H9 (cell line): ENCODE data around the gene AHDC1. TPM values are rescaled to one million over a fixed set of nuclear protein-coding genes. Genes with fewer than 3 reads are reported as not detected.

Experiments used
- DNase-seq: peaks from one replicate; pipeline ENCODE4 v3.0.0-alpha.2; 2017
- H2AFZ ChIP-seq: one replicate; pipeline ENCODE4 v1.6.1; 2013; ENCODE audit warnings: mild to moderate bottlenecking, low read length, control low read depth, moderate library complexity
- H2AK5ac ChIP-seq: 2 replicates; pipeline ENCODE4 v1.6.1; 2013; ENCODE audit warnings: low read length, control low read depth, mixed read lengths; ENCODE audit not compliant: insufficient read length
- H2BK120ac ChIP-seq: one replicate; pipeline ENCODE4 v1.6.1; 2013; ENCODE audit warnings: low read depth, mild to moderate bottlenecking, low read length, control low read depth, inconsistent platforms; ENCODE audit not compliant: poor library complexity, severe bottlenecking
- H2BK12ac ChIP-seq: 2 replicates; pipeline ENCODE4 v1.6.1; 2013; ENCODE audit warnings: low read length, control low read depth, mixed read lengths, low read depth; ENCODE audit not compliant: insufficient read length
- H2BK15ac ChIP-seq: 2 replicates; pipeline ENCODE4 v1.6.1; 2013; ENCODE audit warnings: low read depth, low read length, control low read depth
- H2BK20ac ChIP-seq: one replicate; pipeline ENCODE4 v1.6.1; 2013; ENCODE audit warnings: low read depth, mild to moderate bottlenecking, low read length, control low read depth, inconsistent platforms; ENCODE audit not compliant: poor library complexity, severe bottlenecking
- H2BK5ac ChIP-seq: 2 replicates; pipeline ENCODE4 v1.6.1; 2013; ENCODE audit warnings: low read length, control low read depth, mixed read lengths; ENCODE audit not compliant: insufficient read length
- H3K14ac ChIP-seq: 2 replicates; pipeline ENCODE4 v1.6.1; 2013; ENCODE audit warnings: low read length, control low read depth; ENCODE audit not compliant: insufficient read depth
- H3K18ac ChIP-seq: 2 replicates; pipeline ENCODE4 v1.6.1; 2013; ENCODE audit warnings: low read depth, mild to moderate bottlenecking, mixed read lengths, low read length, control low read depth; ENCODE audit not compliant: insufficient read length
- H3K23ac ChIP-seq: 2 replicates; pipeline ENCODE4 v1.6.1; 2013; ENCODE audit warnings: low read length, control low read depth, mixed read lengths, low read depth; ENCODE audit not compliant: insufficient read length
- H3K23me2 ChIP-seq: 2 replicates; pipeline ENCODE4 v1.6.1; 2013; ENCODE audit warnings: low read depth, mild to moderate bottlenecking, mixed read lengths, low read length, control low read depth; ENCODE audit not compliant: insufficient read length, poor library complexity, severe bottlenecking
- H3K27ac ChIP-seq: 2 replicates; pipeline ENCODE4 v1.5.1; 2013; ENCODE audit warnings: low read length, control low read depth, mixed read lengths, low read depth; ENCODE audit not compliant: insufficient read length
- H3K27me3 ChIP-seq: 2 replicates; pipeline ENCODE4 v1.6.1; 2013; ENCODE audit warnings: low read length, control low read depth, inconsistent platforms; ENCODE audit not compliant: insufficient read depth
- H3K4ac ChIP-seq: 2 replicates; pipeline ENCODE4 v1.6.1; 2013; ENCODE audit warnings: low read depth, mild to moderate bottlenecking, control low read depth, inconsistent platforms, low read length, moderate library complexity
- H3K4me1 ChIP-seq: 2 replicates; pipeline ENCODE4 v1.6.1; 2013; ENCODE audit warnings: low read length, control low read depth, inconsistent platforms; ENCODE audit not compliant: insufficient read depth
- H3K4me2 ChIP-seq: 2 replicates; pipeline ENCODE4 v1.6.1; 2013; ENCODE audit warnings: low read length, control low read depth, mixed read lengths; ENCODE audit not compliant: insufficient read length, insufficient read depth
- H3K56ac ChIP-seq: 2 replicates; pipeline ENCODE4 v1.6.1; 2013; ENCODE audit warnings: low read depth, mild to moderate bottlenecking, mixed read lengths, low read length, control low read depth; ENCODE audit not compliant: insufficient read length
- H3K79me1 ChIP-seq: 2 replicates; pipeline ENCODE4 v1.6.1; 2013; ENCODE audit warnings: low read depth, mild to moderate bottlenecking, moderate library complexity, low read length, control low read depth, inconsistent platforms; ENCODE audit not compliant: insufficient read depth, poor library complexity, severe bottlenecking
- H3K79me2 ChIP-seq: 2 replicates; pipeline ENCODE4 v1.6.1; 2013; ENCODE audit warnings: low read length, control low read depth, inconsistent platforms; ENCODE audit not compliant: insufficient read depth
- H3K9ac ChIP-seq: 2 replicates; pipeline ENCODE4 v1.6.1; 2013; ENCODE audit warnings: low read length, control low read depth, mixed read lengths; ENCODE audit not compliant: insufficient read length; ENCODE audit errors: extremely low read depth
- H3K9me3 ChIP-seq: one replicate; pipeline ENCODE4 v1.6.1; 2013; ENCODE audit warnings: low read depth, low read length, inconsistent platforms; ENCODE audit not compliant: control insufficient read depth
- H3T11ph ChIP-seq: one replicate; pipeline ENCODE4 v1.6.1; 2013; ENCODE audit warnings: mild to moderate bottlenecking, low read length, control low read depth, inconsistent platforms
- H4K20me1 ChIP-seq: one replicate; pipeline ENCODE4 v1.6.1; 2013; ENCODE audit not compliant: control insufficient read depth, insufficient read length, insufficient read depth
- H4K5ac ChIP-seq: 2 replicates; pipeline ENCODE4 v1.6.1; 2013; ENCODE audit warnings: low read depth, mild to moderate bottlenecking, mixed read lengths, low read length, control low read depth; ENCODE audit not compliant: insufficient read length
- H4K8ac ChIP-seq: replicated peaks from 2 replicates; pipeline ENCODE4 v1.6.1; 2013; ENCODE audit warnings: low read length, control low read depth, mixed read lengths, low read depth; ENCODE audit not compliant: insufficient read length
- H4K91ac ChIP-seq: 2 replicates; pipeline ENCODE4 v1.6.1; 2013; ENCODE audit warnings: low read depth, mild to moderate bottlenecking, moderate library complexity, mixed read lengths, low read length, control low read depth; ENCODE audit not compliant: insufficient read length
- H3K27ac Mint-ChIP-seq, 3 experiments: 2 replicates in 2 of 3; 3 replicates in 1 of 3; pipeline ENCODE4 v1.8.0; 2020 to 2021; ENCODE audit warnings: mixed read lengths in 3 of 3, mild to moderate bottlenecking in 1 of 3, moderate library complexity in 1 of 3
- H3K27me3 Mint-ChIP-seq: 2 replicates; pipeline ENCODE4 v1.8.0; 2021; ENCODE audit warnings: low read depth, mild to moderate bottlenecking, moderate library complexity, mixed read lengths
- H3K36me3 Mint-ChIP-seq, 3 experiments: 2 replicates in 2 of 3; 3 replicates in 1 of 3; pipeline ENCODE4 v1.8.0; 2020 to 2021; ENCODE audit warnings: low read depth in 3 of 3, mixed read lengths in 3 of 3; ENCODE audit not compliant: insufficient read depth in 1 of 3
- H3K4me1 Mint-ChIP-seq, 2 experiments: 2 replicates each; pipeline ENCODE4 v1.8.0; 2020; ENCODE audit warnings: mixed read lengths in 2 of 2
- H3K4me3 Mint-ChIP-seq, 2 experiments: 2 replicates in 1 of 2; 3 replicates in 1 of 2; pipeline ENCODE4 v1.8.0; 2020 to 2021; ENCODE audit warnings: mild to moderate bottlenecking in 2 of 2, mixed read lengths in 2 of 2, moderate library complexity in 1 of 2
- H3K9me3 Mint-ChIP-seq, 2 experiments: 2 replicates in 1 of 2; 3 replicates in 1 of 2; pipeline ENCODE4 v1.8.0; 2020; ENCODE audit warnings: mild to moderate bottlenecking in 2 of 2, mixed read lengths in 2 of 2, moderate library complexity in 1 of 2
- WGBS: extraction: QIAGEN DNeasy Blood & Tissue Kit; methylation state at CpG from one replicate; pipeline ENCODE4 v1.1.7; 2013; ENCODE audit warnings: missing lambda C conversion rate, low lambda C conversion rate, mixed read lengths; ENCODE audit not compliant: insufficient read length; ENCODE audit errors: extremely low coverage; 5-methylcytosine and 5-hydroxymethylcytosine counted together
- total RNA-seq: library from RNA; stranded (reverse); gene quantifications from 2 replicates; pipeline ENCODE4 v1.2.1, GENCODE V29; 2021
- TF ChIP-seq, protein P1 (sequence below): fragments of 200-600 bp; sonication (generic); conservative IDR thresholded peaks from 3 replicates; pipeline ENCODE4 v1.8.0; 2021; ENCODE audit warnings: antibody characterized with exemption, mild to moderate bottlenecking

Gene AHDC1
- total RNA-seq, 1 experiment from 2014 or later, result 29.4 TPM

DNA sequence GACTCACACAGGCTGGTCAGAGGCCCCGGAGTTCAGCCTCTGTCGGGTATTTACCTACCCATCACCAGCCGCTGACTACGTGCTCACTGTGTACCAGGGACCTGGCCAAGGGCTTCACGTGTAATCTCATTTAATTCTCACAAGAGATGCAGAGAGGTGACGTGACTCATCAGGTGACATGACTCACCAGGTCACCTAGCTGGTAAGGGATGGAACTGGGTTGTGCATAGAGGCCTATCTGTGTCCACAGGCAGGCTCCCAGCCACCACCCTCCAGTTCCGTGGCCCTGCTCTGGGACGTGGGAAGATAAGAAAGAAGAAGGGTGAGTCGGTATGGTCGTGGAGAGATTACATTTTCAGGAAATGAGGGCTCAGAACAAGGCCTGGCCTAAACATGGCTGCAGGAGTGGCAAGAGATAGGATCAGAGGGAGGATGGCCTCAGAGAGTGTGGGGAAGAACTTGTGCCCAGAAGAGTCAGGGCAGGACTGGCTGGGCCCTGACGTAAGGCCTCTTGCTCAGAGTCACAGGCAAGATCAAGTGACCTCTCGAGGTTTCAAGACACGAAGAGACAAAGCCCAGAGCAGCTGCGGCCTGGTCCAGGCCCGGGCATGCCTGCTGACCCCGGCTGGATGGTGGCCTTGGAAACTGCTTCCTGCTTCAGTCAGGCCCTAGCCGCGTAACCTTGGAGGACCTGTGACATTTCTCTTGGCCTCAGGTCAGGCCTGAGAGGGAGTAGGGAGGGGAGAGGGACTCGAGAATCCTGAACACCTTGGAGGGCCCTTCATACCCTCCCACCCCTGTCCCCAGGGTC lies 61.3 kb downstream of the AHDC1 start:
- H3K9ac ChIP-seq, result no peak overlapping the region
- no peak overlapping the region for H2AK5ac ChIP-seq
- no CpG with 5 or more reads among the region's 19 CpGs for WGBS
- no peak overlapping the region for H4K91ac ChIP-seq
- no peaks in the 10 kb centered on the region for H4K20me1 ChIP-seq
- no peak overlapping the region for H3K4me2 ChIP-seq
- no peaks in the 10 kb centered on the region for H3K23me2 ChIP-seq
- Mint-ChIP-seq H3K4me3 (no peak overlapping the region), H3K27me3 (no peaks in the 10 kb centered on the region), H3K9me3 (no peaks in the 10 kb centered on the region), H3K36me3 (peaks cover 7 to 30% (median 24%) of the 10 kb centered on the region in 3 experiments; a peak in 6 of 7 replicates), H3K4me1 (peaks cover 32 to 36% of the 10 kb centered on the region in 2 experiments), H3K27ac (peak overlapping the region; percentile 87 to 91 (median 87); a peak in 5 of 7 replicates)
- H2BK15ac ChIP-seq, result no peak overlapping the region
- H3K56ac ChIP-seq, result no peak overlapping the region
- H2BK5ac ChIP-seq, result no peak overlapping the region
- no peak overlapping the region for H4K5ac ChIP-seq
- peaks cover 11% of the 10 kb centered on the region; the same call in 1 of the 2 replicates for H3K4me1 ChIP-seq
- no peaks in the 10 kb centered on the region for H3K79me2 ChIP-seq
- H4K8ac ChIP-seq, result no peak overlapping the region
- no peaks in the 10 kb centered on the region for H3K79me1 ChIP-seq
- no peak for DNase-seq
- no peak overlapping the region for H3K14ac ChIP-seq
- TF ChIP-seq, protein P1, sequence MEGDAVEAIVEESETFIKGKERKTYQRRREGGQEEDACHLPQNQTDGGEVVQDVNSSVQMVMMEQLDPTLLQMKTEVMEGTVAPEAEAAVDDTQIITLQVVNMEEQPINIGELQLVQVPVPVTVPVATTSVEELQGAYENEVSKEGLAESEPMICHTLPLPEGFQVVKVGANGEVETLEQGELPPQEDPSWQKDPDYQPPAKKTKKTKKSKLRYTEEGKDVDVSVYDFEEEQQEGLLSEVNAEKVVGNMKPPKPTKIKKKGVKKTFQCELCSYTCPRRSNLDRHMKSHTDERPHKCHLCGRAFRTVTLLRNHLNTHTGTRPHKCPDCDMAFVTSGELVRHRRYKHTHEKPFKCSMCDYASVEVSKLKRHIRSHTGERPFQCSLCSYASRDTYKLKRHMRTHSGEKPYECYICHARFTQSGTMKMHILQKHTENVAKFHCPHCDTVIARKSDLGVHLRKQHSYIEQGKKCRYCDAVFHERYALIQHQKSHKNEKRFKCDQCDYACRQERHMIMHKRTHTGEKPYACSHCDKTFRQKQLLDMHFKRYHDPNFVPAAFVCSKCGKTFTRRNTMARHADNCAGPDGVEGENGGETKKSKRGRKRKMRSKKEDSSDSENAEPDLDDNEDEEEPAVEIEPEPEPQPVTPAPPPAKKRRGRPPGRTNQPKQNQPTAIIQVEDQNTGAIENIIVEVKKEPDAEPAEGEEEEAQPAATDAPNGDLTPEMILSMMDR, result no peak
- no peak overlapping the region for H3K4ac ChIP-seq
- no peak overlapping the region for H2BK20ac ChIP-seq
- H3K9me3 ChIP-seq, result no peaks in the 10 kb centered on the region
- H3K27ac ChIP-seq, result no peak overlapping the region
- H3K27me3 ChIP-seq, result no peaks in the 10 kb centered on the region
- no peak overlapping the region for H3T11ph ChIP-seq
- no peak overlapping the region for H3K23ac ChIP-seq
- no peak overlapping the region for H2BK120ac ChIP-seq
- H2AFZ ChIP-seq, result no peak overlapping the region
- H3K18ac ChIP-seq, result no peak overlapping the region
- no peak overlapping the region for H2BK12ac ChIP-seq
